ENCODE measurements around the gene MBD5. TPM values are rescaled to one million over a fixed set of nuclear protein-coding genes. Genes with fewer than 3 reads are reported as not detected.
"Not testable (repeated sequence)": the region's sequence is repeated elsewhere in the genome, so short reads cannot be mapped to it uniquely, and the experiment has no call there.

The MBD5 gene
- total and polyA plus RNA-seq, 2 donors (not counting 1 experiment from before 2014, with no cell fraction given), result 10.9 to 69.7 TPM

DNA sequence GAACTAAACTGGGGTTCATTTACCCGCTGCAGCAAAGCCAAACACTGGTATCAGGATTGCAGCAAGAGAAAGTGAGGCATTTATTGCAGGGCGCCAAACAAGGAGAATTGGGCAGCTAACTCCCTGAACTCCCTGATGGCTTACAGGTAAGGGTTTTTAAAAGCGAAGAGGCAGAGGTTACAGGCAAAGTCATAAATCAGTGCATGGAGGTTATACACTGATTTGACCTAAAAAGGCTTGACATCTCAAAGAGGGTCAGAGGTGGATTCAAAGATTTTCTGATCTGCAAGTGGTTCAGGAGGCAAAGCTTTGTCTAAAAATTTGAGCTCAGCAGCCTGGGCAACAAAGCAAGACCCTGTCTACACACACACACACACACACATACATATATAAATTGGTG lies 520.9 kb downstream of the MBD5 start:
- H3K4me3 ChIP-seq (ENCODE audit: control extremely low read depth in 1 of 5, extremely low read depth in 1 of 5, insufficient read depth in 1 of 5, low read depth in 2 of 5, low read length in 4 of 5), result no peak overlapping the region
- no peak overlapping the region for H3K9ac ChIP-seq (ENCODE audit: low read length)
- no peak overlapping the region for H3K4me2 ChIP-seq (replicated peaks; ENCODE audit: low read depth, low read length, poor library complexity, severe bottlenecking)
- no peaks in the 10 kb centered on the region for H3K79me2 ChIP-seq (ENCODE audit: control insufficient read depth, insufficient read depth, low read length)
- H3K9me3 ChIP-seq (ENCODE audit: control extremely low read depth in 1 of 3, control insufficient read depth in 2 of 3, insufficient read depth in 1 of 3, low read length in 2 of 3), result peaks cover 0 to 4% (median 0%) of the 10 kb centered on the region in 3 donors
- ATAC-seq (ENCODE audit: low read depth) (no peak), DNase-seq (no peak)
- POLR2A ChIA-PET, result no interaction called here
- 96% methylated on average over 3 of the region's 3 CpGs for WGBS (ENCODE audit: insufficient coverage)
- no peaks in the 10 kb centered on the region for H3K9me3 Mint-ChIP-seq (ENCODE audit: insufficient read depth)
- no peak overlapping the region for H2AFZ ChIP-seq (ENCODE audit: insufficient read depth, low read depth, low read length, poor library complexity, severe bottlenecking)
- no peaks in the 10 kb centered on the region for H4K20me1 ChIP-seq (ENCODE audit: control insufficient read depth, insufficient read depth, low read length, poor library complexity, severe bottlenecking)
- no peaks in the 10 kb centered on the region for H3K27me3 ChIP-seq (replicated peaks in 1 of 4; ENCODE audit: control extremely low read depth in 1 of 4, control insufficient read depth in 3 of 4, insufficient read depth in 4 of 4, low read length in 3 of 4)
- no peaks in the 10 kb centered on the region for H3K36me3 ChIP-seq (replicated peaks in 1 of 2; ENCODE audit: control extremely low read depth in 1 of 2, control insufficient read depth in 1 of 2, extremely low read depth in 1 of 2, insufficient read depth in 2 of 2, low read length in 1 of 2)
- no peaks in the 10 kb centered on the region for H3K27me3 Mint-ChIP-seq
- H3K4me1 Mint-ChIP-seq, result peaks cover 13% of the 10 kb centered on the region
- intact Hi-C loops (cut with micrococcal nuclease), result no loop called here
- H3K27ac ChIP-seq (ENCODE audit: low read length in 2 of 2), result no peak overlapping the region
- no peak overlapping the region for H3K27ac Mint-ChIP-seq
- H3K4me1 ChIP-seq (ENCODE audit: control insufficient read depth in 2 of 2, insufficient read depth in 2 of 2, low read length in 2 of 2), result peaks cover 3 to 6% of the 10 kb centered on the region in 2 donors
- CTCF ChIA-PET, result no interaction called here
- TF ChIP-seq EZH2 (IDR thresholded peaks at IDR 0.05; ENCODE audit: borderline replicate concordance, insufficient read depth, low read depth, low read length, poor library complexity, severe bottlenecking), result no peak
- TF ChIP-seq, protein P1, sequence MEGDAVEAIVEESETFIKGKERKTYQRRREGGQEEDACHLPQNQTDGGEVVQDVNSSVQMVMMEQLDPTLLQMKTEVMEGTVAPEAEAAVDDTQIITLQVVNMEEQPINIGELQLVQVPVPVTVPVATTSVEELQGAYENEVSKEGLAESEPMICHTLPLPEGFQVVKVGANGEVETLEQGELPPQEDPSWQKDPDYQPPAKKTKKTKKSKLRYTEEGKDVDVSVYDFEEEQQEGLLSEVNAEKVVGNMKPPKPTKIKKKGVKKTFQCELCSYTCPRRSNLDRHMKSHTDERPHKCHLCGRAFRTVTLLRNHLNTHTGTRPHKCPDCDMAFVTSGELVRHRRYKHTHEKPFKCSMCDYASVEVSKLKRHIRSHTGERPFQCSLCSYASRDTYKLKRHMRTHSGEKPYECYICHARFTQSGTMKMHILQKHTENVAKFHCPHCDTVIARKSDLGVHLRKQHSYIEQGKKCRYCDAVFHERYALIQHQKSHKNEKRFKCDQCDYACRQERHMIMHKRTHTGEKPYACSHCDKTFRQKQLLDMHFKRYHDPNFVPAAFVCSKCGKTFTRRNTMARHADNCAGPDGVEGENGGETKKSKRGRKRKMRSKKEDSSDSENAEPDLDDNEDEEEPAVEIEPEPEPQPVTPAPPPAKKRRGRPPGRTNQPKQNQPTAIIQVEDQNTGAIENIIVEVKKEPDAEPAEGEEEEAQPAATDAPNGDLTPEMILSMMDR (IDR thresholded peaks at IDR 0.05), result no peak
- H3K4me3 Mint-ChIP-seq, result no peak overlapping the region

DNA sequence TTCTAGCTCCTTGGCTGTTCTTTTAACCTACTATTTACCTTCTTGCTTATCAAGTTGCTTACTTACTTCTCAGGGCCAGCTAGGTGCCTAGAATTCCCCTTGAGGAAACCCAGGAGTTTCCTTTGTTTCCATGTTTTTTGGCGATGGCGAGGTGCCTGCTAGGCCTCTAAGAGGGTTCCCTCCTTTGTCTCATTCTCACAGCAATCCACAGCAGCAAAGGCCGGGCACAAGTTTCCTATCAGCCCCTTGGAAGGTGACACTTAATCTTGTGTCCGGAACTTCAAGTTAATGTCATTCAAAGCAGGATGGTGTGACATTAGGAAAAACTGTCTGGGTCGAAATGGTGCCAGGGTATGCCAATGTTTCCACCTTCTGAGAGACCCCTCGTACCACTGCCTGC lies 521.7 kb downstream of the MBD5 start:
- WGBS (ENCODE audit: insufficient coverage), result 93% methylated on average over 4 of the region's 6 CpGs
- Histone ChIP-seq H3K27ac (ENCODE audit: low read length in 2 of 2) (no peak overlapping the region), H3K4me3 (ENCODE audit: control extremely low read depth in 1 of 5, extremely low read depth in 1 of 5, insufficient read depth in 1 of 5, low read depth in 2 of 5, low read length in 4 of 5) (no peak overlapping the region), H3K27me3 (replicated peaks in 1 of 4; ENCODE audit: control extremely low read depth in 1 of 4, control insufficient read depth in 3 of 4, insufficient read depth in 4 of 4, low read length in 3 of 4) (no peaks in the 10 kb centered on the region), H4K20me1 (ENCODE audit: control insufficient read depth, insufficient read depth, low read length, poor library complexity, severe bottlenecking) (no peaks in the 10 kb centered on the region), H3K36me3 (replicated peaks in 1 of 2; ENCODE audit: control extremely low read depth in 1 of 2, control insufficient read depth in 1 of 2, extremely low read depth in 1 of 2, insufficient read depth in 2 of 2, low read length in 1 of 2) (no peaks in the 10 kb centered on the region), H3K4me2 (replicated peaks; ENCODE audit: low read depth, low read length, poor library complexity, severe bottlenecking) (no peak overlapping the region), H3K4me1 (ENCODE audit: control insufficient read depth in 2 of 2, insufficient read depth in 2 of 2, low read length in 2 of 2) (peaks cover 3 to 6% of the 10 kb centered on the region in 2 donors), H3K9ac (ENCODE audit: low read length) (no peak overlapping the region), H3K79me2 (ENCODE audit: control insufficient read depth, insufficient read depth, low read length) (no peaks in the 10 kb centered on the region), H3K9me3 (ENCODE audit: control extremely low read depth in 1 of 3, control insufficient read depth in 2 of 3, insufficient read depth in 1 of 3, low read length in 2 of 3) (peaks cover 0 to 4% (median 0%) of the 10 kb centered on the region in 3 donors), H2AFZ (ENCODE audit: insufficient read depth, low read depth, low read length, poor library complexity, severe bottlenecking) (no peak overlapping the region)
- TF ChIP-seq, protein P1 (IDR thresholded peaks at IDR 0.05), result no peak
- ChIA-PET CTCF (no interaction called here), POLR2A (no interaction called here)
- no peak overlapping the region for H3K27ac Mint-ChIP-seq
- peaks cover 13% of the 10 kb centered on the region for H3K4me1 Mint-ChIP-seq
- H3K4me3 Mint-ChIP-seq, result no peak overlapping the region
- no peaks in the 10 kb centered on the region for H3K27me3 Mint-ChIP-seq
- intact Hi-C loops (cut with micrococcal nuclease), result no loop called here
- DNase-seq (no peak), ATAC-seq (ENCODE audit: low read depth) (no peak)
- no peaks in the 10 kb centered on the region for H3K9me3 Mint-ChIP-seq (ENCODE audit: insufficient read depth)

DNA sequence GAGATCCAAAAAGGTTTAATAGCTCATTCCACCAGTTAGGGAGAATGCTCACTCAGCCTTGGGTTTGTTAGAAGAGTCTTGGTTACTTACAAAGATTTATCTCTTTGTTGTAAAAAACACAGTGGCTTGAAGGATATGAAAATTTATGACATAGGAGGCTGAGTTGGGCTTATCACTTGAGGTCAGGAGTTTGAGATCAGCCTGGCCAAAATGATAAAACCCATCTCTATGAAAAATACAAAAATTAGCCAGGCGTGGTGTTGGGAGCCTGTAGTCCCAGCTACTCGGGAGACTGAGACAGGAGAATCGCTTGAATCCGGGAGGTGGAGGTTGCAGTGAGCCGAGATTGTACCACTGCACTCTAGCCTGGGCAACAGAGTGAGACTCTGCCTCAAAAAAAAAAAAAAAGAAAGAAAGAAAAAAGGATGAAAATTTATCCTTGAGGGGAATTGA lies 522.2 kb downstream of the MBD5 start:
- H3K27me3 Mint-ChIP-seq; ATAC-seq (ENCODE audit: low read depth); H3K36me3 ChIP-seq (replicated peaks in 1 of 2; ENCODE audit: control extremely low read depth in 1 of 2, control insufficient read depth in 1 of 2, extremely low read depth in 1 of 2, insufficient read depth in 2 of 2, low read length in 1 of 2); H3K4me3 Mint-ChIP-seq; POLR2A ChIA-PET; H3K27ac ChIP-seq (ENCODE audit: low read length in 2 of 2); H4K20me1 ChIP-seq (ENCODE audit: control insufficient read depth, insufficient read depth, low read length, poor library complexity, severe bottlenecking); H3K4me2 ChIP-seq (replicated peaks; ENCODE audit: low read depth, low read length, poor library complexity, severe bottlenecking); CTCF ChIA-PET; H3K4me1 ChIP-seq (ENCODE audit: control insufficient read depth in 2 of 2, insufficient read depth in 2 of 2, low read length in 2 of 2); H3K27ac Mint-ChIP-seq; DNase-seq; intact Hi-C loops (cut with micrococcal nuclease); H3K9ac ChIP-seq (ENCODE audit: low read length); H2AFZ ChIP-seq (ENCODE audit: insufficient read depth, low read depth, low read length, poor library complexity, severe bottlenecking); H3K79me2 ChIP-seq (ENCODE audit: control insufficient read depth, insufficient read depth, low read length); H3K9me3 ChIP-seq (ENCODE audit: control extremely low read depth in 1 of 3, control insufficient read depth in 2 of 3, insufficient read depth in 1 of 3, low read length in 2 of 3); H3K27me3 ChIP-seq (replicated peaks in 1 of 4; ENCODE audit: control extremely low read depth in 1 of 4, control insufficient read depth in 3 of 4, insufficient read depth in 4 of 4, low read length in 3 of 4); H3K4me3 ChIP-seq (ENCODE audit: control extremely low read depth in 1 of 5, extremely low read depth in 1 of 5, insufficient read depth in 1 of 5, low read depth in 2 of 5, low read length in 4 of 5); H3K9me3 Mint-ChIP-seq (ENCODE audit: insufficient read depth): not testable (repeated sequence)
- WGBS (ENCODE audit: insufficient coverage), result 85% methylated on average over 5 of the region's 5 CpGs
- peaks cover 13% of the 10 kb centered on the region for H3K4me1 Mint-ChIP-seq
